Measurements from ENCODE around the gene PACRG. TPM values are rescaled to one million over a fixed set of nuclear protein-coding genes. Genes with fewer than 3 reads are reported as not detected.

PACRG gene
- total and polyA plus RNA-seq, 2 donors (not counting 3 experiments of a cell fraction or from before 2014, with no cell fraction given) = 0.08 TPM; not detected in 1

DNA sequence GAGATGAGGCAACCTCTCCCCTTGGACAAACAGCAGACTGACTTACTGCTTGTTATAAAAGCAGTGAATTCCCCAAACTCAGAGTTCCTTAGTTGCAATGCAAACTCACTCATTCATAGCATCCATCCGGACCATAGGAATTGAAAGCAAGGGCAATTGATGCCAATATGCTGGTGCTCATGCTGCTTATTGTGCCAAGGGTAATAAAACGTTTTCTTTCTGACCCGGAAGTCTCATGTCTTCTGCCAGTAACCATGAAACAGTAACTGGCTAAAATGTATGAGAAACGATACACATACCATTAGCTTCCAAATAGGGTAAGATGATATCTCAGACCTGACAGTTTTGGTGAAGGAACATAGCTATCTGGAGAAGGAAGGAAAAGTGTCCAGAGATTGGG is 18.3 kb upstream of the PACRG start:
- TF ChIP-seq JUN (IDR thresholded peaks at IDR 0.05; ENCODE audit: borderline replicate concordance, insufficient read depth, insufficient read length, low read depth) (no peak), FOS (IDR thresholded peaks at IDR 0.05; ENCODE audit: borderline replicate concordance, insufficient read depth, low read length) (no peak), MYC (IDR thresholded peaks at IDR 0.05; ENCODE audit: low read depth, low read length) (no peak), CTCF (IDR thresholded peaks at IDR 0.05; ENCODE audit: extremely low read depth in 1 of 2, insufficient read depth in 1 of 2, low read depth in 1 of 2, low read length in 2 of 2) (no peak), POLR2A (IDR thresholded peaks at IDR 0.05; ENCODE audit: low read depth, low read length) (no peak), MAX (IDR thresholded peaks at IDR 0.05; ENCODE audit: insufficient read depth, insufficient read length) (no peak)
- H3K36me3 ChIP-seq (ENCODE audit: control insufficient read depth in 2 of 2, extremely low read depth in 1 of 2, insufficient read depth in 2 of 2, low read length in 2 of 2) = no peaks in the 10 kb centered on the region
- no TSS peak for BruUV-seq (replicated peaks)
- H3K27ac ChIP-seq (ENCODE audit: insufficient read depth, low read depth, low read length) = no peak overlapping the region
- dilution Hi-C loops (cut with MboI; ENCODE audit: extremely low pct_ligation_motif_present, low sequenced_read_pairs) (no loop called here), intact Hi-C loops (cut with micrococcal nuclease) (no loop called here)
- H3K27me3 ChIP-seq (ENCODE audit: control insufficient read depth in 2 of 2, insufficient read depth in 2 of 2, low read length in 2 of 2) = no peaks in the 10 kb centered on the region
- DNase-seq (ENCODE audit: low read depth, low spot score) = no peak
- no peaks in the 10 kb centered on the region for H4K20me1 ChIP-seq (replicated peaks; ENCODE audit: control insufficient read depth, extremely low read depth, insufficient read depth, low read length)
- ChIA-PET CTCF (no interaction called here), POLR2A (no interaction called here)
- no peaks in the 10 kb centered on the region for H3K4me1 ChIP-seq (ENCODE audit: control insufficient read depth, extremely low read depth, insufficient read depth, low read length)
- no peaks in the 10 kb centered on the region for H3K79me2 ChIP-seq (ENCODE audit: control insufficient read depth, insufficient read depth, low read length)
- H3K9me1 ChIP-seq (replicated peaks; ENCODE audit: control insufficient read depth, extremely low read depth, insufficient read depth, low read length) = no peaks in the 10 kb centered on the region
- FAIRE-seq = no peak
- H3K4me3 ChIP-seq (replicated peaks in 1 of 3; ENCODE audit: insufficient read depth in 1 of 3, low read depth in 1 of 3, low read length in 3 of 3) = no peak overlapping the region
- no peak overlapping the region for H3K9ac ChIP-seq (replicated peaks; ENCODE audit: extremely low read depth, insufficient read depth, low read length)
- no peak overlapping the region for H3K4me2 ChIP-seq (ENCODE audit: insufficient read depth, low read length)
- no peaks in the 10 kb centered on the region for H3K9me3 ChIP-seq (replicated peaks; ENCODE audit: control insufficient read depth, insufficient read depth, low read length)
- no peak overlapping the region for H2AFZ ChIP-seq (ENCODE audit: low read depth, low read length)

DNA sequence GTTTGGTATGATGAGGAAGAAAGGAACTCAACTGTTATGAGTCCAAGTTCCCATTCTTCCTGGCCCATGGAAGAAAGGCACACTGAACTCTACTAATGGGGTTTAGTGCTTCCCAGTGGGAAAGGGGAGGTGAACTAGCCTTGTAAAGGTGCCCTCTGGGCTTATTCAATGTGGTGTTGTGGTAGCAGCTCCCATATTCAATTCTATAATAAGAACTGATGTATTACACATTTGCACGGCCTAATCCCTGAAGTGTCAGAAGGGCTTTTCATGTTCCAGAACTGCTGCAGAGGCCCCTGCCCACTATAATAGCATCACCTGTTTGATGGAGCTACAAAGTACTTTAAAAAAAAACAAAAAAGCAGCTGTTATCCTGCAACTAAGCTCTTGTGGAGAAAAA is 17.4 kb upstream of the PACRG start:
- TF ChIP-seq POLR2A (IDR thresholded peaks at IDR 0.05; ENCODE audit: low read depth, low read length) = no peak
- H3K27ac ChIP-seq (ENCODE audit: insufficient read depth, low read depth, low read length) = no peak overlapping the region
- H4K20me1 ChIP-seq (replicated peaks; ENCODE audit: control insufficient read depth, extremely low read depth, insufficient read depth, low read length) = no peaks in the 10 kb centered on the region
- no peaks in the 10 kb centered on the region for H3K36me3 ChIP-seq (ENCODE audit: control insufficient read depth in 2 of 2, extremely low read depth in 1 of 2, insufficient read depth in 2 of 2, low read length in 2 of 2)
- H3K4me3 ChIP-seq (replicated peaks in 1 of 3; ENCODE audit: insufficient read depth in 1 of 3, low read depth in 1 of 3, low read length in 3 of 3) = no peak overlapping the region
- H3K9me1 ChIP-seq (replicated peaks; ENCODE audit: control insufficient read depth, extremely low read depth, insufficient read depth, low read length) = no peaks in the 10 kb centered on the region
- no peak overlapping the region for H2AFZ ChIP-seq (ENCODE audit: low read depth, low read length)
- dilution Hi-C loops (cut with MboI; ENCODE audit: extremely low pct_ligation_motif_present, low sequenced_read_pairs) = no loop called here
- no peaks in the 10 kb centered on the region for H3K4me1 ChIP-seq (ENCODE audit: control insufficient read depth, extremely low read depth, insufficient read depth, low read length)
- no TSS peak for BruUV-seq (replicated peaks)
- H3K4me2 ChIP-seq (ENCODE audit: insufficient read depth, low read length) = no peak overlapping the region
- FAIRE-seq = no peak
- ChIA-PET POLR2A (no interaction called here), CTCF (no interaction called here)
- H3K79me2 ChIP-seq (ENCODE audit: control insufficient read depth, insufficient read depth, low read length) = no peaks in the 10 kb centered on the region
- intact Hi-C loops (cut with micrococcal nuclease) = no loop called here
- H3K9me3 ChIP-seq (replicated peaks; ENCODE audit: control insufficient read depth, insufficient read depth, low read length) = no peaks in the 10 kb centered on the region
- no peaks in the 10 kb centered on the region for H3K27me3 ChIP-seq (ENCODE audit: control insufficient read depth in 2 of 2, insufficient read depth in 2 of 2, low read length in 2 of 2)
- DNase-seq (ENCODE audit: low read depth, low spot score) = no peak
- H3K9ac ChIP-seq (replicated peaks; ENCODE audit: extremely low read depth, insufficient read depth, low read length) = no peak overlapping the region
